Measurements from ENCODE around the gene ZNF618. TPM values are rescaled to one million over a fixed set of nuclear protein-coding genes. Genes with fewer than 3 reads are reported as not detected.

The ZNF618 gene, protein sequence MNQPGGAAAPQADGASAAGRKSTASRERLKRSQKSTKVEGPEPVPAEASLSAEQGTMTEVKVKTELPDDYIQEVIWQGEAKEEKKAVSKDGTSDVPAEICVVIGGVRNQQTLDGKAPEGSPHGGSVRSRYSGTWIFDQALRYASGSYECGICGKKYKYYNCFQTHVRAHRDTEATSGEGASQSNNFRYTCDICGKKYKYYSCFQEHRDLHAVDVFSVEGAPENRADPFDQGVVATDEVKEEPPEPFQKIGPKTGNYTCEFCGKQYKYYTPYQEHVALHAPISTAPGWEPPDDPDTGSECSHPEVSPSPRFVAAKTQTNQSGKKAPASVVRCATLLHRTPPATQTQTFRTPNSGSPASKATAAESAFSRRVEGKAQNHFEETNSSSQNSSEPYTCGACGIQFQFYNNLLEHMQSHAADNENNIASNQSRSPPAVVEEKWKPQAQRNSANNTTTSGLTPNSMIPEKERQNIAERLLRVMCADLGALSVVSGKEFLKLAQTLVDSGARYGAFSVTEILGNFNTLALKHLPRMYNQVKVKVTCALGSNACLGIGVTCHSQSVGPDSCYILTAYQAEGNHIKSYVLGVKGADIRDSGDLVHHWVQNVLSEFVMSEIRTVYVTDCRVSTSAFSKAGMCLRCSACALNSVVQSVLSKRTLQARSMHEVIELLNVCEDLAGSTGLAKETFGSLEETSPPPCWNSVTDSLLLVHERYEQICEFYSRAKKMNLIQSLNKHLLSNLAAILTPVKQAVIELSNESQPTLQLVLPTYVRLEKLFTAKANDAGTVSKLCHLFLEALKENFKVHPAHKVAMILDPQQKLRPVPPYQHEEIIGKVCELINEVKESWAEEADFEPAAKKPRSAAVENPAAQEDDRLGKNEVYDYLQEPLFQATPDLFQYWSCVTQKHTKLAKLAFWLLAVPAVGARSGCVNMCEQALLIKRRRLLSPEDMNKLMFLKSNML
- total RNA-seq: 28.2 and 41.2 TPM in 2 replicates

DNA sequence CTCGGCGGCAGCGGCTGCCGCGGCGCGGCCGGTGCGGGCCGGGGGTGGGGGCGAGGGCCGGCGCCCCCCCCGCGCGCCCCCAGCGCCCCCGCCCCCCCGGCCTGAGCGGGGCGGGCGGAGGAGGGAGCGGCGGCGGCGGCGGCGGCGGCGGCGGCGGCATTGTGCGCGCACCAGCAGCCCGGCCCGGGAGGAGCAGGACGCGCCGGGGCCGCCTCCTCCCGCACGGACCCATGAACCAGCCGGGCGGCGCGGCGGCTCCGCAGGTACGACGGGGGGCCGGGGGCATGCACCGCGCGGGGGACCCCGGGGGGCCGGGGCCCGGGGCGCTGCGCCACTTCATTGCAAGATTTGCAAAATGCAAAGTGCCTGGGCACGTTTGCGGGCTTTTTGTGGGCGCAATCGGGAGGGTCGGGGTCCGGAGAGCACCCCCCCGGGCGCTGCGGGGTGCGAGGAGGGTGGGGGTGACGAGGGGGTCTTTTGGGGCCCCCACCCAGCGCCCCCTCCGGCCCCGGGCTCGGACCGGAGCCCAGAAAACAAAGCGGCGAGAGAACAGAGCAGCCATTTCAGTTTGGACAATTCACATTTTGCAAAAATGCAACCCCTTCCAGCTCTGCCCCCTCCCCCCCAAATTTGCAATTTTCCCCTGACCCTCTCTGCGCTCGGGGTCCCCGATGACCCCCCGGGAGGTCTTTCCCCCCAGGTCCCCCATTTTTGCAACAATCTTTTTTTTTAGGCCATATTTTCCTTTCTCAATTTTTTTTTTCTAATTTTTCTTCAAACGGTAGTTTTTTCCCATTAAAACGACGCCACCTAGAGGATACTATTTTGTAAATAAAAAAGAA lies at the start of gene ZNF618:
TSS of gene ZNF618 (plus strand) at position 159 of the 842 bp plus-strand sequence. CDS start at position 231, 72 bp downstream.

GRCh38 chr9:114078021-114078780 lies 202.1 kb downstream of the ZNF618 start, which contains the start of gene AMBP:
Gene AMBP (minus strand): TSS chr9:114078300. CDS start chr9:114078209, 91 bp downstream.

DNA sequence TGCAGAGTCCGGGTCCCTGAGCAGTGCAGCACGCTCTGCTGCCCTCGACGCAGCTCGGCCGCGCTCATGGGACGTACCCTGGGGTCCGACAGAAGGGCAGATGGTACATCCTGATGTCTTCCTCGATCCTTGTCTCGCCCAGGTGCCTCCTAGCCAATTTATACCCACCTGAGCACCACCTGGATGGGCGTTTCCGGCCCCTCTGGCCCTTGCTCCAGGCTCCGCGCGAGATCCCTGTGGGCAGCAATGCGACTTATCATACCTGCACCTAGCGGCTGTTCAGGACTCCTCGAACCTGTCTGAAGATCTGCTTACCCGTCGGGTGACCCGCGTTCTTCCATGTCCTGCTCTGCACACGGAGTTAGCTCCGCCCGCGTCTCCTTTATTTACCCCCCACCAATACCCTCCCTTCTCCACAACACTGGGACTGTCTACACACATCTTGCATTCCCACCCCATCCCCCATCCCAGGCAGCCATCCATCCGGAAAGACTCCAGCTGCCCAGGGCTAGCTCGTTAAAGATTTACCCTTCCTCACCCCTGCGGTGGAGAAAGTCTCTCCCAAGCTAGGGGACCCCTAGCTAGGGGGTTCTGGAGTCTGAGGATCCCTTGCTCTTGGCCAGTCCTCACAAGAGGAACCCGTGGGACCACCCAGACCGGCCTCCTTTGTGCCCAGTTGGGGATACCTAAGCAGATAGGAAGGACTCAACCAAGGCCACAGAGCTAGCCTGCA lies 223.0 kb downstream of the ZNF618 start, which contains the start of gene KIF12:
TSS of gene KIF12 (minus strand) at position 357 of the 733 bp plus-strand sequence. CDS start at position 341, 16 bp downstream.

Other genes starting within 250 kb of the ZNF618 start
- not detected in 2 replicates for gene AMBP, start 202.0 kb downstream of the ZNF618 start, total RNA-seq
- 0.10 and 0.33 TPM in 2 replicates for gene KIF12, start 223.0 kb downstream of the ZNF618 start, total RNA-seq

Measured in vein endothelial cell (primary cell).